Fibroblast of the aortic adventitia (primary cell): ENCODE measurements around the gene SFXN5. TPM values are rescaled to one million over a fixed set of nuclear protein-coding genes. Genes with fewer than 3 reads are reported as not detected.
"Not testable (repeated sequence)": the region's sequence is repeated elsewhere in the genome, so short reads cannot be mapped to it uniquely, and the experiment has no call there.

Source experiments
- DNase-seq: peaks from one replicate; pipeline ENCODE4 v3.0.0-alpha.2; 2010; ENCODE audit warnings: low read depth
- H3K4me3 ChIP-seq: 2 replicates; pipeline ENCODE4 v1.5.1; 2011; ENCODE audit warnings: low read depth, mild to moderate bottlenecking, control low read depth, low read length, moderate library complexity
- total RNA-seq: library from RNA; depleted of rRNA; stranded (reverse); fragments of >200 nt; gene quantifications from 2 replicates; pipeline ENCODE4 v1.2.3, GENCODE V29; 2012; ENCODE audit warnings: low replicate concordance
- TF ChIP-seq, protein P1 (sequence below): IDR thresholded peaks from 2 replicates; pipeline ENCODE4 v1.5.1; 2011; ENCODE audit warnings: mild to moderate bottlenecking, low read length, control low read depth, inconsistent platforms; ENCODE audit not compliant: insufficient read depth

SFXN5 gene
- total RNA-seq, 1 donor = 19.0 TPM

DNA sequence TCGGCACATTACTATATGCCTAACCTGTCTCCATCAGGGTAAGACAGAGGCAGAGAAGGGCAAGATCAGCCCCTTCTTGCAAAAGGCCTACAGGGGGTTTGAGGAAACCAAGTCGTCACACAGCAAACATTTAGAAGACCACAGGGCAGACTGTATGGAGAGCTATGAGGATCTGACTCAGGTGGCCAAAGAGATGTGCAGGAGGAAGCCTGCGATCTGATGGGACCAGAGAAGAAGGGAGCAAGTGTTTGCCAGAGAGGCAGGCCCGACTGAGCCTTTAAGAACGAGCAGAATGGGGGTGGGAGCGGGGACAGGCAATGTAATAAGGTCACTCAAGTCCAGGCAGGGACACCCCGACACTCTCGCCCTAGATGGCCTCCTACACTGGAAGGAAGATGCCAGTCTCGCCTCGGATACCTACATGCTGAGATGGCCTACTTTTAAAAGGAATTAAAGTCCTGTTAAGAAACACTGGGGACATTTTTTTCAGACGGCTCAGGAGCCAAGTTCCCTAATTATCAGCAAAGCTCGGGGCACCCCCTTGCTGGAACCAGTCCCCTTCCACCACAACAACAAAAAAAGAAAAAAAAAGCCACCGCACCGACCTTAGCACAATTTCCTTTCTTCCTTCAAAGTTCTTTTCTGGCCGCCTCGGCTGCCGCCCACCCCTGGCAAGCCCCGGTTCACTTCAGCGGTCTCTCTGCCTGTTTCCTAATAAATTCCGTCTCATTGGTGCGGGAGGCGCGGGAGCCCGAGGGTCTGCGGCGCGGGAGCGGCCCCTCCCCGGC, 1.5 kb downstream of the SFXN5 start:
- TF ChIP-seq, protein P1, sequence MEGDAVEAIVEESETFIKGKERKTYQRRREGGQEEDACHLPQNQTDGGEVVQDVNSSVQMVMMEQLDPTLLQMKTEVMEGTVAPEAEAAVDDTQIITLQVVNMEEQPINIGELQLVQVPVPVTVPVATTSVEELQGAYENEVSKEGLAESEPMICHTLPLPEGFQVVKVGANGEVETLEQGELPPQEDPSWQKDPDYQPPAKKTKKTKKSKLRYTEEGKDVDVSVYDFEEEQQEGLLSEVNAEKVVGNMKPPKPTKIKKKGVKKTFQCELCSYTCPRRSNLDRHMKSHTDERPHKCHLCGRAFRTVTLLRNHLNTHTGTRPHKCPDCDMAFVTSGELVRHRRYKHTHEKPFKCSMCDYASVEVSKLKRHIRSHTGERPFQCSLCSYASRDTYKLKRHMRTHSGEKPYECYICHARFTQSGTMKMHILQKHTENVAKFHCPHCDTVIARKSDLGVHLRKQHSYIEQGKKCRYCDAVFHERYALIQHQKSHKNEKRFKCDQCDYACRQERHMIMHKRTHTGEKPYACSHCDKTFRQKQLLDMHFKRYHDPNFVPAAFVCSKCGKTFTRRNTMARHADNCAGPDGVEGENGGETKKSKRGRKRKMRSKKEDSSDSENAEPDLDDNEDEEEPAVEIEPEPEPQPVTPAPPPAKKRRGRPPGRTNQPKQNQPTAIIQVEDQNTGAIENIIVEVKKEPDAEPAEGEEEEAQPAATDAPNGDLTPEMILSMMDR = no peak
- peak; percentile 20 for DNase-seq
- peak overlapping the region; percentile 83 for H3K4me3 ChIP-seq

DNA sequence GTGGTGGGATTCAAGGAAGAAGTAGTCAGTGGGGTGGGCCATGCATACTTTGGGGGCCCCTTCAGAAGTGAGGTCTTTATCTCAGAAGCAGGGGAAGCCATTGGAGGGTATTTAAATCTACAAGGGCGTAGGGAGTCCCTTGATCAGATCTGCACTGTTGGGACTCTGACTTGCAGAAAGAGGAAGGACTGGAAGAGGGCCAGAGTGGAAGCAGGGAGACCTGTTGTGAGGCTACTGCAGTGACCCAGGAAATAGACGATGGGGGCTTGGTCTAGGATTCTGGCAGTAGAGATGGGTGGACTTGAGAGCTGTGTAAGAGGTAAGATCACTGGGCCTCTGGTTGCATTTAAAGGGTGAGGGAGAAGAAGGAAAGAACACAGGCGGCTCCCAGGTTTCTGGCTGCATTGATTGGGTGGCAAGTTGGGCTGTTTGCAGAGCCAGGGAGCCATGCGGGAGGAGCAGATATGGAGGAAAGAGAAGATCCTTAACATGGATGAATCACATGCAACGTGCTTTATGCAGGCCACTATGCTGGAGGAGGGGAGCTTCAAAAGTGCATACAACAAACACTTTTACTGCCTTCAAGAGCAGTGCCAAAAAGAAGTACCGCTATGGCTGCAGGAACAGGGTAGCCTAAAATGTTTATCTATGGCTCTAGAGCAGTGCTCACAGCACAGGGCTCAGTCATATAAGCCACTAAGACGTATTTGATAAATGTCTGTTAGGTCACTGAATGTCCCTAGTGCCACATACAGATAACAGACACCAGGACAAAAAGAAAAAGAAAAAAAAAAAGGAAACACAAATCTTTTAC, 2.3 kb downstream of the SFXN5 start:
- DNase-seq = peak; percentile 17
- TF ChIP-seq, protein P1 = no peak
- H3K4me3 ChIP-seq = peak overlapping the region; percentile 83

DNA sequence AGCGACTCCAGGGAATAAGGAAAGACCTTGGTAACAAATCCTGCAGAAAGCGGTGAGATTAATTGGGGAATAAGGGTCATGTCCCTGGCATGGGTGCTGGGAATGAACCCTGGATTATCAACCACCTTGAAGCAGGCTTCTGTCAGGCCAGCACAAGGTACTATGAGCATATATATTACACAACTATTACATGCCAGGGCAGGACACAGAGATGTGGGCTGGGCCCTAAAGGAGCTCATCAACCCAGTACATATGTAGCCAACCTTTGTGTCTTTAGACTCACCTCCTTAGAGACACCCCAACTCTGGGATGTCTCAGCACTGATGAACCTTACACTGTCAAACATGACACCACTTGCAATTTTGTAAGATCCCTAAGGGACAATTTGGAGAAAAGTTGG, 3.4 kb downstream of the SFXN5 start:
- no peak for DNase-seq
- TF ChIP-seq, protein P1 = no peak
- H3K4me3 ChIP-seq = no peak overlapping the region

DNA sequence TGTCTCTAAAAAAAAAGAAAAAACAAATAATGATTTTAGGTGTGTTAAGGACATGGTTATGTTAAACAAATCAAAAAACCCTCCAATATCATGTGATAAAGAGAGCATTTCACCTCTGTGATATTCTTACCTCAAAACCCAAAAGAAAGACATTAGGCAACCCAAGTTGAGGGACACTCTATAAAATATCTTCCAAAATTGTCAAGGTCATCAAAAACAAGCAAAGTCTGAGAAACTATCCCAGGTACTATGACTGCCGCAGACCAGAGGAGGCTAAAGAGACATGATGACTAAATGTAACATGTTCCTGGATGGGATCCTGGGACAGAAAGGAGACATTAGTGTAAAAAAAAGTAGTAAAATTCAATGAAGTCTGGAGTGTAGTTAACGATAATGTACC, 4.5 kb downstream of the SFXN5 start:
- no peak for DNase-seq
- TF ChIP-seq, protein P1 = no peak
- no peak overlapping the region for H3K4me3 ChIP-seq

DNA sequence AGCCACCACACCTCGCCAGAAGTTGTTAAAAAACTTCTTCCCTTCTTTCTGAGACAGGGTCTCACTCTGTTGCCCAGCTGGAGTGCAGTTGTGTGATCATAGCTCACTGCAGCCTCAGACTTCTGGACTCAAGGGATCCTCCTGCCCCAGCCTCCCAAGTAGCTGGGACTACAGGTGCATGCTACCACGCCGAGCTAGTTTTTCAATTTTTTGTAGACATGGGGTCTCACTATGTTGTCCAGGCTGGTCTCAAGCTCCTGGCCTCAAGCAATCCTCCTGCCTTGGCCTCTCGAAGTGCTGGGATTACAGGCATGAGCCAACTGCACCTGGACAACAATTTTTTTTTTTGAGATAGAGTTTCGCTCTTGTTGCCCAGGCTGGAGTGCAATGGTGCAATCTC, 6.4 kb downstream of the SFXN5 start:
- DNase-seq, H3K4me3 ChIP-seq: not testable (repeated sequence)

DNA sequence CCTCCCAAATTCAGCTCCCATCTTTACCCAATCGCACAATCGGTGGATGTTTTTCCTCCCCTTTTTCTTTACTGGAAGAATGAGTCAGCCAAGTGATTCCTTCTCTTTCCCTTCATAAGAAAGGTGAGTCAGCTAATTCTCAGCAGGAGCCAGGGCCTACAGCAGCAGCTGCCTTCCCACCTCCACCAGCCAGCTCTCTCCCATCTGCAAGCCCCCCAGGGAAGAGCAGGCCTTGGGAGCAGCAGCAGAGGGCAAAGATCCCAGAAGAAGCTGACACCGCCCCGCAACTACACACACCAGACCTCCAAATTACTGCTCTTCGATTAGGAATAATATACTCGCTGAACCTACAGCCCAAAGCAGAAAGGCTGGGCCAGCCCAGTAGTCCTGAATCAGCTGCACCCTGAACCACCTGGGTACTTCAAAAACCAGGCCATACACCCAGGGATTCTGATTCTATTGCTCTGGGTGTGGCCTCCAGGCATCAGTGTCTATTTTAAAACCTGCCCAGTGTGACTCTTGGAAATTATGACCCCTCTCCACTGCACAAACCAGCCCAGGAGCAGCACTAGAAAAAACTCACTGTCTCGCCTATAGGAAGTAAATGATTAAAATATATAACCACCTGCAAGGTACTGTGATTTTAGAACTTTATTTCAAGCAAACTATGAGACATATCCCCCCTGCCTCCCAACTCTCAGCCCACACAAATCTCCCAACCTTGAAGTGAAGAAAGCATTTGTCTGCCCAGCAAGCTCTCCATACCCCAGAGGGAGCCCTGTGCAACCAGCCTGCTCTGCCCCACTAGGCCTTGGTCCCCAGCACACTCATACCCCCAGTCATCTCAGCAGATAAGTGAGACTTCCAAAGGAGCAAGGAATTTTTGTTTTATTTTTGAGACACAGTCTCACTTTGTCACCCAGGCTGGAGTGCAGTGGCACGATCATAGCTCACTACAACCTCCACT, 7.3 kb downstream of the SFXN5 start:
- H3K4me3 ChIP-seq = no peak overlapping the region
- TF ChIP-seq, protein P1 = no peak
- peak; percentile 83 for DNase-seq

DNA sequence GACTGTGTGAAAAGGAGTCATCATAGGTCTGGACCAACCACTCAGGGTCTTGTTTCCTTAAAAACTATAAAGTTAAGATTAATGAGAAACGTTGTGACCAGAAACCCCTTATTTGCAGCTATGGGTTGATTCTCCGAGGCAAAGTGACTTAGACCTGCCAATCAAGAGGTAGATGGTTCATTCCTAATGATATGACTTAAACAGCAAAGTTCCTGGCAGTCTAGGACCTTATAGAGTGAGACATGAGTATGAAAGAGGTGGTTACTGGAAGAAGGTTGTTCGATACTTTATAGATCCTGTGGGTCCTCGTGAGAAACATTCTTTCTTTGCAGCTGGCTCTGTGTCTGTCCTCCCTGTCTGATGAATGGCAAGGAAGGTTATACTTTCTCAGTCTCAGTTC, 8.0 kb downstream of the SFXN5 start:
- no peak for DNase-seq
- TF ChIP-seq, protein P1 = no peak
- H3K4me3 ChIP-seq = no peak overlapping the region
